SW 1271 (cell line): Measurements from ENCODE around the gene PCBP3.

Experiments used
- DNase-seq, 2 experiments: peaks; one replicate each; lab custom pipeline; 2025; lab: John Stamatoyannopoulos, UW

Gene PCBP3

GRCh38 chr21:45930792-45931191 lies 287.3 kb downstream of the PCBP3 start:
- DNase-seq: no peak

GRCh38 chr21:45931397-45931969 lies 288.0 kb downstream of the PCBP3 start:
- no peak for DNase-seq

- no peak for DNase-seq
Measured at GRCh38 chr21:45932922-45933502, 289.5 kb downstream of the PCBP3 start.

GRCh38 chr21:45934085-45934484 lies 290.6 kb downstream of the PCBP3 start:
- DNase-seq: no peak

- DNase-seq: no peak
Measured at GRCh38 chr21:45934554-45934953, 291.0 kb downstream of the PCBP3 start.

- peak in 1 of 2 experiments; percentile 5 for DNase-seq
Measured at GRCh38 chr21:45935628-45936027, 292.1 kb downstream of the PCBP3 start.

GRCh38 chr21:45937721-45938452 lies 294.4 kb downstream of the PCBP3 start:
- DNase-seq: no peak

GRCh38 chr21:45938453-45938755 lies 294.9 kb downstream of the PCBP3 start:
- no peak for DNase-seq

GRCh38 chr21:45938811-45939520 lies 295.4 kb downstream of the PCBP3 start:
- no peak for DNase-seq

GRCh38 chr21:45939521-45940045 lies 296.1 kb downstream of the PCBP3 start:
- DNase-seq: no peak

GRCh38 chr21:45940091-45940490 lies 296.6 kb downstream of the PCBP3 start:
- no peak for DNase-seq

- DNase-seq: no peak
Measured at GRCh38 chr21:45940621-45941337, 297.3 kb downstream of the PCBP3 start.

- no peak for DNase-seq
Measured at GRCh38 chr21:45941338-45941710, 297.8 kb downstream of the PCBP3 start.

GRCh38 chr21:45941717-45942546 lies 298.4 kb downstream of the PCBP3 start:
- DNase-seq: no peak

- no peak for DNase-seq
Measured at GRCh38 chr21:45942755-45943629, 299.5 kb downstream of the PCBP3 start.

- no peak for DNase-seq
Measured at GRCh38 chr21:45943630-45944540, 300.4 kb downstream of the PCBP3 start.

GRCh38 chr21:45944601-45945000 lies 301.1 kb downstream of the PCBP3 start:
- no peak for DNase-seq

GRCh38 chr21:45945066-45945867 lies 301.7 kb downstream of the PCBP3 start:
- DNase-seq: no peak
